Type B pancreatic cell (in vitro differentiated cells): ENCODE measurements around the gene CACFD1. TPM values are rescaled to one million over a fixed set of nuclear protein-coding genes. Genes with fewer than 3 reads are reported as not detected.

ENCODE experiments used
- DNase-seq: peaks from one replicate; pipeline ENCODE4 v3.0.0; 2021; ENCODE audit warnings: mixed read lengths; ENCODE audit not compliant: unreplicated experiment; ENCODE audit errors: extremely low spot score
- H3K27ac Mint-ChIP-seq: 2 replicates; pipeline ENCODE4 v1.8.0; 2021; ENCODE audit warnings: mild to moderate bottlenecking, mixed read lengths
- H3K27me3 Mint-ChIP-seq: 2 replicates; pipeline ENCODE4 v1.8.0; 2021; ENCODE audit warnings: mixed read lengths
- H3K36me3 Mint-ChIP-seq: 2 replicates; pipeline ENCODE4 v1.8.0; 2021; ENCODE audit warnings: mixed read lengths
- H3K4me1 Mint-ChIP-seq: one replicate; pipeline ENCODE4 v1.8.0; 2021; ENCODE audit warnings: mixed read lengths; ENCODE audit not compliant: unreplicated experiment
- H3K4me3 Mint-ChIP-seq: 2 replicates; pipeline ENCODE4 v1.8.0; 2021; ENCODE audit warnings: mild to moderate bottlenecking, mixed read lengths
- H3K9me3 Mint-ChIP-seq: 2 replicates; pipeline ENCODE4 v1.8.0; 2021; ENCODE audit warnings: mixed read lengths
- CTCF ChIP-seq: fragments of 200-600 bp; sonication (generic); conservative IDR thresholded peaks from 2 replicates; pipeline ENCODE4 v1.5.0; 2021; ENCODE audit warnings: antibody characterized with exemption, mild to moderate bottlenecking
- total RNA-seq: library from RNA; stranded (reverse); gene quantifications from 2 replicates; pipeline ENCODE4 v1.2.1, GENCODE V29; 2021; ENCODE audit warnings: low replicate concordance

The CACFD1 gene
- total RNA-seq, 1 donor from 2014 or later, result 45.6 TPM

- Mint-ChIP-seq H3K27me3 (peaks cover 3% of the 10 kb centered on the region), H3K9me3 (no peaks in the 10 kb centered on the region), H3K4me3 (no peak overlapping the region), H3K27ac (no peak overlapping the region), H3K4me1 (peaks cover 8% of the 10 kb centered on the region), H3K36me3 (no peaks in the 10 kb centered on the region)
- DNase-seq, result no peak
- TF ChIP-seq CTCF, result no peak
Observed at GRCh38 chr9:133516256-133516960, 56.6 kb downstream of the CACFD1 start.

- peaks cover 3% of the 10 kb centered on the region for H3K27me3 Mint-ChIP-seq
- no peak for DNase-seq
- H3K9me3 Mint-ChIP-seq, result no peaks in the 10 kb centered on the region
- no peak overlapping the region for H3K27ac Mint-ChIP-seq
- TF ChIP-seq CTCF, result no peak
- H3K4me1 Mint-ChIP-seq, result peaks cover 10% of the 10 kb centered on the region
- no peak overlapping the region for H3K4me3 Mint-ChIP-seq
- no peaks in the 10 kb centered on the region for H3K36me3 Mint-ChIP-seq
Observed at GRCh38 chr9:133516961-133517350, 57.2 kb downstream of the CACFD1 start.

- Mint-ChIP-seq H3K4me1 (peaks cover 12% of the 10 kb centered on the region), H3K27me3 (peaks cover 3% of the 10 kb centered on the region), H3K9me3 (no peaks in the 10 kb centered on the region), H3K36me3 (no peaks in the 10 kb centered on the region), H3K27ac (no peak overlapping the region), H3K4me3 (no peak overlapping the region)
- TF ChIP-seq CTCF, result no peak
- DNase-seq, result no peak
Observed at GRCh38 chr9:133517711-133518110, 57.9 kb downstream of the CACFD1 start.

GRCh38 chr9:133518200-133518599 is 58.4 kb downstream of the CACFD1 start:
- H3K9me3 Mint-ChIP-seq, result no peaks in the 10 kb centered on the region
- no peak for TF ChIP-seq CTCF
- no peak for DNase-seq
- no peaks in the 10 kb centered on the region for H3K36me3 Mint-ChIP-seq
- no peak overlapping the region for H3K27ac Mint-ChIP-seq
- peaks cover 17% of the 10 kb centered on the region for H3K4me1 Mint-ChIP-seq
- peaks cover 4% of the 10 kb centered on the region for H3K27me3 Mint-ChIP-seq
- no peak overlapping the region for H3K4me3 Mint-ChIP-seq

- H3K9me3 Mint-ChIP-seq, result no peaks in the 10 kb centered on the region
- no peak overlapping the region for H3K4me3 Mint-ChIP-seq
- DNase-seq, result no peak
- no peak for TF ChIP-seq CTCF
- no peak overlapping the region for H3K27ac Mint-ChIP-seq
- no peaks in the 10 kb centered on the region for H3K36me3 Mint-ChIP-seq
- H3K27me3 Mint-ChIP-seq, result peaks cover 10% of the 10 kb centered on the region
- peaks cover 24% of the 10 kb centered on the region for H3K4me1 Mint-ChIP-seq
Observed at GRCh38 chr9:133518706-133519449, 59.1 kb downstream of the CACFD1 start.
